ENCODE results near the gene TRIM8. TPM values are rescaled to one million over a fixed set of nuclear protein-coding genes. Genes with fewer than 3 reads are reported as not detected.

Gene TRIM8
- total and polyA plus RNA-seq, 2 of the 4 experiments (the other 2 are of a cell fraction): 25.5 to 126 TPM

DNA sequence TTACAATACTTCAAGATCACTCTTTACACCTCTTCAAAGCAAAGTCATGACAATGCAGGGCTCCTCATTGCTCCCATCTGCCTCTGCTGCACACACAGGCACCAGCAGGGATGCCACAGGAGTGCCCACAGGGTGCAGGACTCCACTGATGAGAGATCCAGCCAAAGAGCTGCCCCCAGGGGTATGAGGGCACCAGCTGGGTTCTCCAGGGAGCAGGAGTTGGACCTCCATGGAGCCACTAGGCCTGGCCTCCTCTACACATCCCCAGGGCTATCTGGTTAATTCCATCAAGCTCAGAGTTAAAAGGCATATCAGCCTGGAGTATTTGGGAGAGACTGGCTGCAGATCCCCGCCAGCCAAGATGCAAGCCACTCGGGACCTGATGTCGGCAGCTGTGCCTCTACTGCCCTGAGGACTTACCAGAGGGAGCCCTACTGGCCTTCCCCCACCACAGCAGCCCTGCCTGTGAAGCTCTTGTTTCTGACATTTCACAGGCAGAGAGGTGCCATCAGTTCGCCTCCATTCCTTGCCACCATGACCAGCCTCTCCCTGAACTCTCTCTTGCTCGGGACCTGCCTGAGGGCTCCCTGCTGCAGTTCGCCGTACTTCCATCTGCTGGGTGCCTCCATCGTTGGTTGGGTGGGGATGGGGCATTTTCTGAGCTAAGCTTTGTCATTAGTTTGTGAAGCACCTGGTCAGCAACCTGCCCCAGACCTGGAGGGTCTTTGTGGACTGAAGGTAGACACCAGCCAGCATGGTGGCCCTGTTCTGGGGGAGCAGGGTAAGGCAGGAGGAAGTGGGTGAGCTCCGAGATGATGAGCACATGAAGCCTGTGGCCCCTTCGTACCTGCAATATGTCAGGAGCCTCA, 12.5 kb upstream of the TRIM8 start (continued):
- TF ChIP-seq NFE2L2 (IDR thresholded peaks at IDR 0.05; ENCODE audit: low read depth, low read length): no peak
- no peak for TF ChIP-seq RCOR1 (IDR thresholded peaks at IDR 0.05; ENCODE audit: insufficient replicate concordance, low read length)

DNA sequence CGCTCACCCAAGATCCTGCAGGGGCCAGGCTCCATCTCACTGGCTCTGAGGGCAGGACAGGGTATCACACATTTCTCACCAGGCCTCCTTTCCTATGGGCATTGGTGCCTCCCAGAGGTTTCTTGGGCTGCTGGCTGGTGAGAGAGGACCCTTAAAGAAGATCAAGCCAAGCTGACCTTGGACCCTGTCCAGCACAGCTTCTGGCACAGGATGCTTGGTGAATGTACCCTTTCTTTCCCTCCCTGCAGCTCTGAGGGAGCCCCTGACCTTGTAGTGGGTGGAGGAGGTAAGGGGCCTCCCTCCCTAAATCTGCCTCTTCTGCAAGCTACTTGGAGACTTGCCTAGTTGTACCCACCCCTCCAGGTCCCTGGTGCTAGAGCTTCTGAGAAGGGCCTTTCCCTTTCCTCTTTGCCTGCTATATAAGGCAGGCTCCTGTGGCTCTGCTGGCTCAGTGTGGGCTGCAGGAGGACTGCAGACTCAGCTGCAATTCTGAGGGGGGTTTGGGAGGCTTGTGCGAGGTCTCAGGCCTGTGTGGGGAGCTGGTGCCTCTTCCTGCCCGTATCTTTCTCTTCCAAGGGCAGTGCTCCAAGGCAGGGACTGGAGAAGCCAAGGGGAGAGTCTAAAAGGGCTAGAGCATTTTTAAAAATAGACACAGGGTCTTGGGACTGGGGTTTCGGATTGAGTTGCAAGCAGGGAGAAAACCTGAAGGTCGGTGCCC, 11.7 kb upstream of the TRIM8 start:
- Histone ChIP-seq H4K91ac (ENCODE audit: insufficient read depth, low read depth, low read length) (peak overlapping the region; percentile 96), H3K9me3 (ENCODE audit: control insufficient read depth, insufficient read depth, low read length) (no peaks in the 10 kb centered on the region), H3K27me3 (ENCODE audit: control insufficient read depth, insufficient read depth, low read length) (no peaks in the 10 kb centered on the region), H3K79me1 (ENCODE audit: low read depth in 1 of 2, low read length in 2 of 2) (peaks cover 20 to 61% of the 10 kb centered on the region in 2 experiments), H3K4me2 (ENCODE audit: low read depth, low read length) (peak overlapping the region; percentile 40), H3K18ac (ENCODE audit: low read depth, low read length) (peak overlapping the region; percentile 65), H2AK5ac (ENCODE audit: low read depth, low read length) (peak overlapping the region; percentile 100), H3K9ac (ENCODE audit: low read depth, low read length) (peak overlapping the region; percentile 66), H2BK5ac (ENCODE audit: low read depth, low read length, poor library complexity, severe bottlenecking) (peak overlapping the region; percentile 100), H3K9me1 (ENCODE audit: insufficient read depth, low read length) (peaks cover 47% of the 10 kb centered on the region), H3K4ac (ENCODE audit: low read depth, low read length) (peak overlapping the region; percentile 98), H3K36me3 (ENCODE audit: control insufficient read depth, insufficient read depth, low read length) (peaks cover 2% of the 10 kb centered on the region; the same call in 1 of the 2 replicates), H2AK9ac (replicated peaks; ENCODE audit: low read depth, low read length, poor library complexity) (peak overlapping the region; percentile 86), H3K14ac (replicated peaks; ENCODE audit: low read depth, low read length) (peak overlapping the region; percentile 91), H3K56ac (ENCODE audit: extremely low read depth, insufficient read depth, low read length) (peak overlapping the region; percentile 98), H4K20me1 (ENCODE audit: insufficient read depth, low read length) (no peaks in the 10 kb centered on the region), H4K5ac (ENCODE audit: low read depth, low read length) (peak overlapping the region; percentile 63), H2AFZ (replicated peaks; ENCODE audit: low read length, poor library complexity) (peak overlapping the region; percentile 3), H4K8ac (ENCODE audit: low read depth in 2 of 2, low read length in 2 of 2) (peak overlapping the region; percentile 74 to 90), H2BK120ac (ENCODE audit: low read depth, low read length) (peak overlapping the region; percentile 99), H3K27ac (ENCODE audit: insufficient read depth, low read length) (peak overlapping the region; percentile 96), H3K23ac (ENCODE audit: low read depth, low read length) (peak overlapping the region; percentile 95), H3K4me3 (ENCODE audit: insufficient read depth, low read depth, low read length) (no peak overlapping the region), H3K4me1 (ENCODE audit: control insufficient read depth, insufficient read depth, low read length) (peaks cover 70% of the 10 kb centered on the region), H2BK15ac (ENCODE audit: low read depth, low read length) (peak overlapping the region; percentile 91), H2BK20ac (ENCODE audit: low read depth, low read length) (peak overlapping the region; percentile 94)
- POLR2A ChIA-PET (ENCODE audit: unreplicated experiment): no interaction called here
- dilution Hi-C loops (cut with HindIII; ENCODE audit: low sequenced_read_pairs, unreplicated experiment): no loop called here
- in situ Hi-C loops (cut with MboI; ENCODE audit: low sequenced_read_pairs): no loop called here
- no TSS peak for BruUV-seq (replicated peaks)
- intact Hi-C loops (cut with micrococcal nuclease): no loop called here
- ATAC-seq (ENCODE audit: low read depth) (peak; percentile 9), DNase-seq (peak; percentile 52)
- no peak for TF ChIP-seq NFE2L2 (IDR thresholded peaks at IDR 0.05; ENCODE audit: low read depth, low read length)
- TF ChIP-seq, protein P1, sequence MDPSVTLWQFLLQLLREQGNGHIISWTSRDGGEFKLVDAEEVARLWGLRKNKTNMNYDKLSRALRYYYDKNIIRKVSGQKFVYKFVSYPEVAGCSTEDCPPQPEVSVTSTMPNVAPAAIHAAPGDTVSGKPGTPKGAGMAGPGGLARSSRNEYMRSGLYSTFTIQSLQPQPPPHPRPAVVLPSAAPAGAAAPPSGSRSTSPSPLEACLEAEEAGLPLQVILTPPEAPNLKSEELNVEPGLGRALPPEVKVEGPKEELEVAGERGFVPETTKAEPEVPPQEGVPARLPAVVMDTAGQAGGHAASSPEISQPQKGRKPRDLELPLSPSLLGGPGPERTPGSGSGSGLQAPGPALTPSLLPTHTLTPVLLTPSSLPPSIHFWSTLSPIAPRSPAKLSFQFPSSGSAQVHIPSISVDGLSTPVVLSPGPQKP (IDR thresholded peaks at IDR 0.05; ENCODE audit: borderline replicate concordance, low read depth, low read length): no peak
- TF ChIP-seq CHD1 (IDR thresholded peaks at IDR 0.05; ENCODE audit: low read depth, low read length): no peak
- no peak for TF ChIP-seq BHLHE40 (IDR thresholded peaks at IDR 0.05; ENCODE audit: low read depth, low read length)
- TF ChIP-seq FOS (IDR thresholded peaks at IDR 0.05; ENCODE audit: low read depth, low read length): no peak
- TF ChIP-seq MXI1 (IDR thresholded peaks at IDR 0.05; ENCODE audit: borderline replicate concordance, low read depth, low read length): no peak
- TF ChIP-seq SMC3 (IDR thresholded peaks at IDR 0.05; ENCODE audit: low read depth, low read length): no peak
- no peak for TF ChIP-seq POLR2A (IDR thresholded peaks at IDR 0.05; ENCODE audit: low read depth, low read length)
- TF ChIP-seq CEBPB (IDR thresholded peaks at IDR 0.05; ENCODE audit: low read depth, low read length): no peak
- no peak for TF ChIP-seq RFX5 (IDR thresholded peaks at IDR 0.05; ENCODE audit: low read depth, low read length)
- no peak for TF ChIP-seq RAD21 (IDR thresholded peaks at IDR 0.05; ENCODE audit: low read length)
- CTCF ChIA-PET: interaction anchor here (0.7 to 0.9 kb wide), 4 partner anchors 9 to 52 kb away, joined by 3 read pairs; no protein-coding TSS in a partner anchor
- WGBS, 2 experiments (ENCODE audit: extremely low coverage in 2 of 2, insufficient read length in 1 of 2): 0% methylated on average over 1 of the region's 5 CpGs; no CpG with 5 or more reads in 1 of the 2 experiments
